SK-N-DZ (cell line): ENCODE measurements around the gene ADGRG7.
A peak's percentile ranks its signal among the peaks of the same experiment; 100 is the strongest.
"Not testable (repeated sequence)": the region's sequence is repeated elsewhere in the genome, so short reads cannot be mapped to it uniquely, and the experiment has no call there.

Experiments
- DNase-seq: peaks from one replicate; pipeline ENCODE4 v3.0.0-alpha.2; 2015; ENCODE audit warnings: low spot score

The ADGRG7 gene

GRCh38 chr3:100645913-100646312 lies 36.5 kb downstream of the ADGRG7 start:
- no peak for DNase-seq

- no peak for DNase-seq
These were observed 37.8 kb downstream of the ADGRG7 start for GRCh38 chr3:100647171-100647570.

GRCh38 chr3:100647657-100648056 lies 38.3 kb downstream of the ADGRG7 start:
- DNase-seq: no peak

DNA sequence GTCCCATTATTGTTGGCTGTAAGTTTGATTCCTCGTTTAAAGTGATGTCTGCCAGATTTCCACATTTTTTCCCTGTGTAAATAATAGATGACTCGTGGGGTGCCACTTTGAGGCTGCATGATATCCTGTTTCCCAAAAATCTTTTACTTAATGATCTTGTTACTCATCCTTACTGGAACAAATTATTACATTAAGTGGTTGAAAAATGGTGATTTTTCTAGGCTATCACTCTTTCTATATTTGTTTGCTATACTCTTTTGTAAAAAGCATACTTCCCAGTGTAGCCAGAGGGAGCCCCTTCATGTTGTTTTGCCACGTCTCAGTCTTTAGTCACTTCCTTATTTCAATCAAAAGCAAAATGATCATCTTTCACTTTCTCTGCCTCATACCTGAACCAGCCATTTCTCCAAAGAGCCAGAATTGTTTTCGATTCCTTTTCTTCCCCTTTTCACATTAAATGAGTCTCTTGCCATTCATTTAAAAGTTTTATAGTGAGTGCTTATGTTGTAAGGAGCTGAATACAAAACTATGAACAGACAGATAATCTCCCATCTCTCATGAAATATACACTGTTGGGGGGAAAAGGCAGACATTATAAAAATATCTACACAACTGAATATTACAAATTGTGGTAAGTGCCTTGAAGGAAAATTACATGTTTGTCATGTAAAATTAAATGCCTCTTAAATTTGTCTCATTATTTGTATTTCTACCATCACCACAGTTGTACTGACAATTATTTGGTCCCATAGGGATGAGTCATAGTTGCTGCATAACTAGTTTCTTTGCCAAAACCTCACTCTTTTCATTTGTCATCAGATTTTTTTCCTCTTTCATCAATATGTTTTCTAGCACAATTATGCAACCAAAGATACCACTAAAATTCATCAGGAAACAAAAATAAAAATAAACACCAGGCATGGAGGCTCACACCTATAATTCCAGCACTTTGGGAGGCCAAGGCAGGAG lies 41.5 kb downstream of the ADGRG7 start:
- no peak for DNase-seq

DNA sequence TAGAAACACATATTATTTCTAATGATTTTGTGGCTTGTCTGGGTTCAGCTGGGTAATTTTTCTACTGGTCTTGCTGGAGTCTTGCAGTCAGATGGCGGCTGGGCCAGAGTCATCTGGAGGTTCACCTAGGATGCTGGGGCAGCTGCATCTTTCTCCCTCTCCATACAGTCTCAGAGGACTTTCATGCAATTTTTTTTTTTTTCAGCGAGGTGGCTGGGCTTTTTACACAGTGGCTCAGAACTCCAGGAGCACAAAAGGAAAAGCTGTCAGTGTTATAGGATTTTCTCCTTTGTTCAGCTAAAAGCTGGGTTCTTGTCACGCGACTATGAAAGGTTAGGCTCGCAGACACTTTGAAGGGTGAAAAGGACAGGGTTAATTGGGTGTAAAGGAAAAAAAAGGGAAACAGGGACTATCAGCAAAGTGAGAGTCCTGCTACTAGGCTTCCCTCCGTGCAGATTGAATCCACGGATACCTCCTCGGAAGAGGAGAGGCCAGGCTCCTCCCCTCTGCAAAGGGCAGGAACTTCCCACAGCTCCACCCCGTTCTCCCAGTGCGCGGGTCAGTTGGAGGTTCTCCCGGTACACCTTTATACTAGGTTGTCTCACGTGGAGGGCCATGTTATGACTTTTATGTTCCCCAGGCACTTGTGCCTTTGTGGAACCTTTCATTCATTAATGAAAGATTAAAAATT lies 44.3 kb downstream of the ADGRG7 start:
- no peak for DNase-seq

DNA sequence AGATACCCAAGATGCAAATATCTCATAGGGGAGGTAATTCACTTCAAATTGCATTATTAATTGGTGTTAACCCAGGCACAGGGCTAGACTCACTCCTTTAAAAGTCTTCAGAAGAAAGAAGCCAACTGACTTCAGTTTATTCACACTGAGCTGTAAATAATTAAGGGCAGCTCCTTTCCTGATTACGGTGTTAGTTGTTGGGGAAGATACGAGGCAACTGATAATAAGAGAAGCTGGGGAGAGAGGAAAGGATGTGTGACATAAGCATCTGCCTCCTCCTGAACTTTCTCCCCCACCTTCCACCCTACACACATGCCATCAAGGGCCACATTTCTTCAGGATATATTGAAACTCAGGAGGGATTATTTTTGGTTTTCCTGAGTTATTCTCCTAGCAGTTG lies 47.5 kb downstream of the ADGRG7 start:
- no peak for DNase-seq

GRCh38 chr3:100661294-100661693 lies 51.9 kb downstream of the ADGRG7 start:
- DNase-seq: not testable (repeated sequence)

DNA sequence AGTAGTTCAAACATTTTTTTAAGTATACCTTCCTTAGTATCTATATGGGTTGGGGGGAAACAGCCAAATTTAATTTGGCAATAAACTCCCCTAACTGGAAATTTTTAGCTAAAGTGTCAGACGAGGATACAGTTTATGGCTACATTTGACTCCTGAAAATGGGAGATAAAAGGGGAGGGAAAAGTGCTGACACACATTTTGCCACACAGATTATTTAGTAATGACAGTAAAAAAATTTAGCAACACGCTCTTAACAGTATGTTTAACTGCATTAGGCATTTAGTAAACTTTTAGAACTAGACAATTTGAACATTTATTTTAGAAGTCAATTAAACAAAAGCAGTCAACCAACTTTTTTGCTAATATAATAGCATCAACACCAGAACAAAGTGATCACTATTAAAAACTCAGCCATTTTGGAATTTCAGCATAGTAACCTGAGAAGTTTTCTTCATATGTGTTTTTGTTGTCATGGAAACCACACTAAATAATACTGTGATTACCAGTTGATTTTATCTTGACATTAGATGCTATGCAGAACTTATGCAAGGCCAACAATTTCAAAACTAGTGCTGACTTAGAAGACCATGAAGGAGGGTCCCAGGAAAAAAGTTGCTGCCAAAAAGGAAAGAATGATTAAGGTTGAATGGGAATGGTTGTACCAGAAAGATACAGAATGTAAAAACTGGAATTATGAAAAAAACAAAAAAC lies 52.9 kb downstream of the ADGRG7 start:
- peak; percentile 25 for DNase-seq

DNA sequence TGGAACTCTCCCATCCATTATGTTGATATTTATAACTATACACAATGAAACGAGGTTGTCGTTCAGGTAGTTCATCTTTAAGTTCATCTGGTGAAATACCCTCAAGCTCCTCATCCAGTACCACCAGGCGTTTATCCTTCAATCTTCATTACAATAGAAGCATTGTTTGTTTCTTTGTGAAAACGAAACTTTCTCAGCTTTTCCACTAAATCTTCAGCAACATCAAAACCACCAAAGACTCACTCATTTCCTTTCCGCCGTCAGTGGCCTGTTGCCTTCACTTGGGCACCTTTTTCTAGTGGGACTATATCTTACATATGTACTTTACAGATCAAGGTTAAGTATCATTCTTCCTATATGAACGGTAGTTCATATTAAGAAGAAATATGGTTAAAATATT lies 55.8 kb downstream of the ADGRG7 start:
- DNase-seq: no peak

- DNase-seq: not testable (repeated sequence)
These were observed 57.3 kb downstream of the ADGRG7 start for GRCh38 chr3:100666699-100667098.

DNA sequence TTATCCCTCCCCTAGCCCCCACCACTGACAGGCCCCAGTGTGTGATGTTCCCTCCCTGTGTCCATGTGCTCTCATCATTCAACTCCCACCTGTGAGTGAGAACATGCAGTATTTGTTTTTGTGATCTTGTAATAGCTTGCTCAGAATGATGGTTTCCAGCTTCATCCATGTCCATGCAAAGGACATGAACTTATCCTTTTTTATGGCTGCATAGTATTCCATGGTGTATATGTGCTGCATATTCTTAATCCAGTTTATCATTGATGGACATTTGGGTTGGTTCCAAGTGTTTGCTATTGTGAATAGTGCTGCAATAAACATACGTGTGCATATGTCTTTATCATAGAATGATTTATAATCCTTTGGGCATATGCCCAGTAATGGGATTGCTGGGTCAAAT lies 57.9 kb downstream of the ADGRG7 start:
- DNase-seq: not testable (repeated sequence)

DNA sequence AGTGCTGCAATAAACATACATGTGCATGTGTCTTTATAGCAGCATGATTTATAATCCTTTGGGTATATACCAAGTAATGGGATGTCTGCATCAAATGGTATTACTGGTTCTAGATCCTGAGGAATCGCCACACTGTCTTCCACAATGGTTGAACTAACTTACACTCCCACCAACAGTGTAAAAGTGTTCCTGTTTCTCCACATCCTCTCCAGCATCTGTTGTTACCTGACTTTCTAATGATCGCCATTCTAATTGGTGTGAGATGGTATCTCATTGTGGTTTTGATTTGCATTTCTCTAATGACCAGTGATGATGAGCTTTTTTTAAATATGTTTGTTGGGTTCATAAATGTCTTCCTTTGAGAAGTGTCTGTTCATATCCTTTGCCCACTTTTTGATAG lies 61.6 kb downstream of the ADGRG7 start:
- DNase-seq: not testable (repeated sequence)

- no peak for DNase-seq
These were observed 72.1 kb downstream of the ADGRG7 start for GRCh38 chr3:100681496-100681895.

- DNase-seq: peak; percentile 53
These were observed 72.9 kb downstream of the ADGRG7 start for GRCh38 chr3:100682056-100682853.

DNA sequence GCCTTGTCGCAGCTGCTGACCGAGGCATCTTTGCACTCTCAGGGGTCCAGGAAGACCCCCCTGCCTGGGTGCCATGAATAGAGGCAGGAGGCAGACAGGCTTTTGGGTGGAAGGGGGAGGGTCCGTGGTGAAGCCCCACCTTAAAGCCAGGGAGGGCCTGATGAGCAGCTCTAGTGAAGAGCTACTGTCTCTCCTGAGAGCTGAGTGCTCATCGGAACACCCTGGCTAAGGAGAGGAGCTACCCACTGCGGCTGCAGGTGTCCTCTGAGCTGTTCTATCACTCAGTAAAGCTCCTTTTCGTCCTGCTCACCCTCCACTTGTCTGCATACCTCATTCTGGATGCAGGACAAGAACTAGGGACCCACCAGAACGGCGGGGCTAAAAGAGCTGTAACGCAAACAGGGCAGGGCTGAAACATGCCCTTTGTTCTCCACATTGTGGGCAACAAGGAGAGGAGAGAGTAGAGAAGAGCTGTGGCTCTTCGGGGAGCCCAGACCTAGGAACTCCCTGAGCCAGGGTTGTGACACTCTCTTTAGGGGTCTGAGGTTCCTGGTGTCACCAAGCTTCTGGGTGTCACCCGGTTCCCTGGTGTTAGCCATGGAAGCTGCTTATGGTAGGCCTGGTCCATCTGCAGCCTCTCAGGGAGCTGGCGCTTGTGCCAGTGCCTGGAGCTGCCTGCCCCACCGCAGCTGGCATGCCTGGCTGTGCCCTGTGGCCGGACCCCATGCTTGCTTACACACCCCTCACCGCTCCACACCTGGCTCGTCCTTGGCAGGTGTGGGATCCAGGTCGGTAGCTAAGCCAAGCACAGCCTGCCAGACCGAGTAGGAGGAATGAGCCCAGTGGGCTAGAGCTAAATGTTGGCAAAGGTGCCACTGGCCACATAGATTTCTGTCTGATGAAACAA lies 73.7 kb downstream of the ADGRG7 start:
- no peak for DNase-seq

DNA sequence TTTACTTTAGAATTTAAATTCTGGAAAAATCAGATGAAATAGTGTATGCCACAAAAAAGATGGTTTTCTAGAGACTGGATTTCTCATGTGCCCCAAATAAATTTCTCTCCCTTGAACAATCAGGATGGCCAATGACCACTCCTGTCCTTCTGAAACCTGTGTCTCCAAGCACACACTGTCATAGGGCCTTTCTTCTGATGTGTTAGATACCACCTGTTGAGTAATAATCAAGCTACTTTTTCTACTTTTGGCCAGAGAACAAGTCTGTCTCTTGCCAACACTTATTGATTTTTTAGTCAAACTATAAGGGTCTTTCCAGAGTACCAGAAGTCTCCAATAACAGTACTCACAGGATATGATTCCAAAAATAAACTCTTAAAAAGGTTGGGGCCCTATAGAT lies 83.8 kb downstream of the ADGRG7 start:
- DNase-seq: no peak

DNA sequence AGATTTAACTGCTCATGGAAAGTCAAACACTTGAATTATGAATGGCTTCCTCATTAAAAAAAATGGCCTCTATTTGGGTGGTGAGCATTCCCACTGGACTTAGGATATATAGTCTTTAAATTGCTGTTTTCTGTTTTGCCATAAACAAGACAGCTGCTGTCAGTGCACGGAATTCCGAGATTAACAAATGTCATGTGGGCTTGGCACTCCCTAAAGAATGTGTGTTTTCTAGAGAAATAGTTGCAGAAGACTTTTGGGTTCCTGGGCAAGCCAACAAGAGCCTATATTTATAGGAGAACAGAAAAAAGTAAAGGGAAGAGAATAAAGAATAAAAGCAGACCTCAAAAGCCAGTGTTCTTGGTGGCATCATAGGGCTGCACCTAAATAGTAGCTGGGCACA lies 86.3 kb downstream of the ADGRG7 start:
- DNase-seq: no peak

GRCh38 chr3:100696161-100696560 lies 86.8 kb downstream of the ADGRG7 start:
- no peak for DNase-seq

DNA sequence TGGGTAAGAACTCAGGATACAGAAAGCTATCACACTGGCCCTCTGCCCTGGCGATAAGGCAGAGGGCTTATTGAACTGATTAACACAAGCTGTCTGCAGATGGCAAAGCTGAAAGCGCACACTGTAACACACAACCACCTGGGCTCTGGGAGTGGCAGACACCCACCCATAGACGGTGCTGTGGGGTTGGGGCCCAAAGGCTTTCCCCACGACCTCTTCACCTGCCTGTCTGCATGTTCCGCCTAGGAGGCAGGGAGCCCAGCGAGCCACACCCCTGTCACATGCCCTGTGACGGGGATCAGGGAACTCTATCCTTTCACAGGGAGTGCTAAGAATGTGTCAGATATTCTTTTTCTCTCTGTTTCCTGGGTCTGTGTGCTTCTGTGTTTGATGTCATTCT lies 87.8 kb downstream of the ADGRG7 start:
- DNase-seq: peak; percentile 7

DNA sequence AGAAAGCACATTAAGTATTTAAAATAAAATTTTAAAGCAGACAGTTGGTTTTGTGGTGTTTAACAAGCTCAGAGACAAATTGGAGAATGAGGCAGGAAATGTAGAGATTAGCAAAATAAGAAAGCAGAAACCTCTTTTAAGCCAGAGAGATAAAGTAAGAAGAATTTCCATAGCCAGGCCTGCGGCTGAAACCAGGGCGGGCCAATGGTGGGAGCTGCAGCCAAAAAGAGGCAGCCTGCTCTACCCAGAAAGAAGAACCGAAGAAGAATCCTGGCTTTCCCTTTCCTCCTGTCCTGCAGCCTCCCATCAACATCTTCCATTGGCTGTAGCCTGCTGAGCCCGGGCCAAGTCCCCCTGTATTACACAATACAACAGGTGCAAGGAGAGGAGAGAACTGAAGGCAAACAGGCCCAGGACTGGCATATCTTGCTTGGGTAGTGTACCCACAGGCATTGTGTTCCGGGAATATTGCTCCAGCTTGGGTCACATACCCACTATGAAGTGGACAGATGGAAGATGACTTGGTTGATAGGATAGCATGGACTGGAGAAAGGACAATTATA lies 88.4 kb downstream of the ADGRG7 start:
- DNase-seq: no peak
